ENCODE measurements around the gene AZIN2.

DNA sequence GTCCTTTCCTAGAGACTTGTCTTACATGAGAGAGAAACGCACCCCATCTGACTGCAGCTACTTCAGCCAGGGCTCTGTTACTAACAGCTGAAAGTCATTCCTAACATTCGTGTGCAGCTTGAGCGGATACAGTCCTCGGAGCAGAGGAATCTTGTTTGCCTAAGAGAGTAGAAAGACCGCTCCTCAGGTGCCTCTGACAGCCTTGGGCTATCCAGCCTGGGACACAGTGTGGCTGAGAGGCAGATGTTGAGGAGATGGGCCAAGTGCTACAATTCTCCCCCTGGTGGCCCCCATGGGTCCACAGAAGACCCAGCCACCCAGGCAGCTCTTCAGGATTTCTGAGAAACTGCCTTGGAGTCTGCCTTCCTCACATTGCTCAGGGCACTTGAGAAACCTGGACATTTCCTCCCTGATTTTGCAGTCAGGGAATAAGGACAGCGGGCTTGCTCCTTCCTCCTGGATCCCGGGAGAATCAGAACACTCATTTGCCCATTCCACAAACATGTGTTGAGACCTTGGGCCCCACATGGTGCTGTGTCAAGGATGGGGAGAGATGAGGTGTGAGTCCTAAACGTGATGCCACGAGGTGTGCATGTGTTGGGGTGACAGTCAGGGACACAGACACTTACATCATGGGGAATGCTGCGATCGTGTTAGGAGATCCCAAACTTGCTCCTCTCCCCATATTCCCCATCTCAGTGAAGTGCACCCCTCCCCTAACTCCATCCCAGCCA lies 87.8 kb downstream of the AZIN2 start:
- TF ChIP-seq, protein P1, sequence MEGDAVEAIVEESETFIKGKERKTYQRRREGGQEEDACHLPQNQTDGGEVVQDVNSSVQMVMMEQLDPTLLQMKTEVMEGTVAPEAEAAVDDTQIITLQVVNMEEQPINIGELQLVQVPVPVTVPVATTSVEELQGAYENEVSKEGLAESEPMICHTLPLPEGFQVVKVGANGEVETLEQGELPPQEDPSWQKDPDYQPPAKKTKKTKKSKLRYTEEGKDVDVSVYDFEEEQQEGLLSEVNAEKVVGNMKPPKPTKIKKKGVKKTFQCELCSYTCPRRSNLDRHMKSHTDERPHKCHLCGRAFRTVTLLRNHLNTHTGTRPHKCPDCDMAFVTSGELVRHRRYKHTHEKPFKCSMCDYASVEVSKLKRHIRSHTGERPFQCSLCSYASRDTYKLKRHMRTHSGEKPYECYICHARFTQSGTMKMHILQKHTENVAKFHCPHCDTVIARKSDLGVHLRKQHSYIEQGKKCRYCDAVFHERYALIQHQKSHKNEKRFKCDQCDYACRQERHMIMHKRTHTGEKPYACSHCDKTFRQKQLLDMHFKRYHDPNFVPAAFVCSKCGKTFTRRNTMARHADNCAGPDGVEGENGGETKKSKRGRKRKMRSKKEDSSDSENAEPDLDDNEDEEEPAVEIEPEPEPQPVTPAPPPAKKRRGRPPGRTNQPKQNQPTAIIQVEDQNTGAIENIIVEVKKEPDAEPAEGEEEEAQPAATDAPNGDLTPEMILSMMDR (IDR thresholded peaks at IDR 0.05) = no peak
- TF ChIP-seq CBX8 (IDR thresholded peaks at IDR 0.05) (no peak), POLR2A (IDR thresholded peaks at IDR 0.05; ENCODE audit: low read length) (no peak), BHLHE40 (IDR thresholded peaks at IDR 0.05; ENCODE audit: low read depth, low read length) (no peak), EP300 (IDR thresholded peaks at IDR 0.05) (no peak), MAZ (IDR thresholded peaks at IDR 0.05; ENCODE audit: borderline replicate concordance, low read depth, low read length) (no peak), RAD21 (conservative IDR thresholded peaks at IDR 0.05 in 1 of 2, IDR thresholded peaks at IDR 0.05 in 1 of 2) (no peak), ZNF302 (CRISPR knock-in tag; IDR thresholded peaks at IDR 0.05) (no peak), TP53 (CRISPR knock-in tag; IDR thresholded peaks at IDR 0.05) (no peak)
- TF ChIP-seq, protein P2, sequence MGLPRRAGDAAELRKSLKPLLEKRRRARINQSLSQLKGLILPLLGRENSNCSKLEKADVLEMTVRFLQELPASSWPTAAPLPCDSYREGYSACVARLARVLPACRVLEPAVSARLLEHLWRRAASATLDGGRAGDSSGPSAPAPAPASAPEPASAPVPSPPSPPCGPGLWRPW (IDR thresholded peaks at IDR 0.05) = no peak
- TF ChIP-seq, protein P3, sequence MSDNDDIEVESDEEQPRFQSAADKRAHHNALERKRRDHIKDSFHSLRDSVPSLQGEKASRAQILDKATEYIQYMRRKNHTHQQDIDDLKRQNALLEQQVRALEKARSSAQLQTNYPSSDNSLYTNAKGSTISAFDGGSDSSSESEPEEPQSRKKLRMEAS (IDR thresholded peaks at IDR 0.05) = no peak
- TF ChIP-seq, protein P4, sequence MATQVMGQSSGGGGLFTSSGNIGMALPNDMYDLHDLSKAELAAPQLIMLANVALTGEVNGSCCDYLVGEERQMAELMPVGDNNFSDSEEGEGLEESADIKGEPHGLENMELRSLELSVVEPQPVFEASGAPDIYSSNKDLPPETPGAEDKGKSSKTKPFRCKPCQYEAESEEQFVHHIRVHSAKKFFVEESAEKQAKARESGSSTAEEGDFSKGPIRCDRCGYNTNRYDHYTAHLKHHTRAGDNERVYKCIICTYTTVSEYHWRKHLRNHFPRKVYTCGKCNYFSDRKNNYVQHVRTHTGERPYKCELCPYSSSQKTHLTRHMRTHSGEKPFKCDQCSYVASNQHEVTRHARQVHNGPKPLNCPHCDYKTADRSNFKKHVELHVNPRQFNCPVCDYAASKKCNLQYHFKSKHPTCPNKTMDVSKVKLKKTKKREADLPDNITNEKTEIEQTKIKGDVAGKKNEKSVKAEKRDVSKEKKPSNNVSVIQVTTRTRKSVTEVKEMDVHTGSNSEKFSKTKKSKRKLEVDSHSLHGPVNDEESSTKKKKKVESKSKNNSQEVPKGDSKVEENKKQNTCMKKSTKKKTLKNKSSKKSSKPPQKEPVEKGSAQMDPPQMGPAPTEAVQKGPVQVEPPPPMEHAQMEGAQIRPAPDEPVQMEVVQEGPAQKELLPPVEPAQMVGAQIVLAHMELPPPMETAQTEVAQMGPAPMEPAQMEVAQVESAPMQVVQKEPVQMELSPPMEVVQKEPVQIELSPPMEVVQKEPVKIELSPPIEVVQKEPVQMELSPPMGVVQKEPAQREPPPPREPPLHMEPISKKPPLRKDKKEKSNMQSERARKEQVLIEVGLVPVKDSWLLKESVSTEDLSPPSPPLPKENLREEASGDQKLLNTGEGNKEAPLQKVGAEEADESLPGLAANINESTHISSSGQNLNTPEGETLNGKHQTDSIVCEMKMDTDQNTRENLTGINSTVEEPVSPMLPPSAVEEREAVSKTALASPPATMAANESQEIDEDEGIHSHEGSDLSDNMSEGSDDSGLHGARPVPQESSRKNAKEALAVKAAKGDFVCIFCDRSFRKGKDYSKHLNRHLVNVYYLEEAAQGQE (IDR thresholded peaks at IDR 0.05) = no peak
